DND-41 (cell line): ENCODE measurements around the gene FAM222B.
A peak's percentile ranks its signal among the peaks of the same experiment; 100 is the strongest.

Experiments
- ATAC-seq: fragments of 200-7000 bp; cut with Tn5 transposase; 3 replicates; pipeline ENCODE4 v1.9.1; 2021; ENCODE audit warnings: low read depth; ENCODE audit not compliant: insufficient read depth
- DNase-seq: peaks from one replicate; pipeline ENCODE4 v3.0.0-alpha.2; 2020
- H2AFZ ChIP-seq: 2 replicates; pipeline ENCODE4 v1.6.0; 2012; ENCODE audit warnings: low read depth, low read length
- H3K27ac ChIP-seq: 2 replicates; pipeline ENCODE4 v1.5.1; 2012; ENCODE audit warnings: low read length, inconsistent platforms
- H3K27me3 ChIP-seq: fragments of 200-600 bp; sonication (generic); 2 replicates; pipeline ENCODE4 v1.6.0; 2012; ENCODE audit warnings: low read length, mild to moderate bottlenecking, inconsistent platforms; ENCODE audit not compliant: insufficient read depth, poor library complexity
- H3K36me3 ChIP-seq: 2 replicates; pipeline ENCODE4 v1.5.1; 2012; ENCODE audit warnings: low read length, inconsistent platforms; ENCODE audit not compliant: insufficient read depth
- H3K4me1 ChIP-seq: 2 replicates; pipeline ENCODE4 v1.5.1; 2012; ENCODE audit warnings: mild to moderate bottlenecking, low read length; ENCODE audit not compliant: insufficient read depth
- H3K4me2 ChIP-seq: 2 replicates; pipeline ENCODE4 v1.6.0; 2012; ENCODE audit warnings: mild to moderate bottlenecking, moderate library complexity, low read length, inconsistent platforms; ENCODE audit not compliant: insufficient read depth
- H3K4me3 ChIP-seq, 2 experiments: fragments of 200-600 bp in 1 of 2; shearing (Covaris generic) in 1 of 2; 2 replicates each; pipeline ENCODE4 v1.5.1; 2012 to 2016; ENCODE audit warnings: inconsistent platforms in 2 of 2, low read length in 2 of 2, mild to moderate bottlenecking in 2 of 2, low read depth in 1 of 2, moderate library complexity in 1 of 2
- H3K79me2 ChIP-seq: 2 replicates; pipeline ENCODE4 v1.6.0; 2012; ENCODE audit warnings: low read length, inconsistent platforms; ENCODE audit not compliant: insufficient read depth
- H3K9ac ChIP-seq: 2 replicates; pipeline ENCODE4 v1.6.0; 2012; ENCODE audit warnings: low read depth, mild to moderate bottlenecking, inconsistent platforms, low read length, moderate library complexity
- H3K9me3 ChIP-seq: 2 replicates; pipeline ENCODE4 v1.5.1; 2012; ENCODE audit warnings: low read length, moderate library complexity, mild to moderate bottlenecking, inconsistent platforms; ENCODE audit not compliant: insufficient read depth, severe bottlenecking
- H4K20me1 ChIP-seq: 2 replicates; pipeline ENCODE4 v1.6.0; 2012; ENCODE audit warnings: low read length; ENCODE audit not compliant: insufficient read depth
- CTCF ChIP-seq: IDR thresholded peaks from 2 replicates; pipeline ENCODE4 v1.5.1; 2012; ENCODE audit warnings: borderline replicate concordance, low read length, moderate library complexity, mild to moderate bottlenecking; ENCODE audit not compliant: poor library complexity, severe bottlenecking; ENCODE audit errors: extremely low read depth
- EZH2 ChIP-seq: IDR thresholded peaks from 3 replicates; pipeline ENCODE4 v1.6.1; 2012; ENCODE audit warnings: borderline replicate concordance, low read depth, mild to moderate bottlenecking, moderate library complexity, low read length, inconsistent platforms; ENCODE audit not compliant: severe bottlenecking

FAM222B gene

DNA sequence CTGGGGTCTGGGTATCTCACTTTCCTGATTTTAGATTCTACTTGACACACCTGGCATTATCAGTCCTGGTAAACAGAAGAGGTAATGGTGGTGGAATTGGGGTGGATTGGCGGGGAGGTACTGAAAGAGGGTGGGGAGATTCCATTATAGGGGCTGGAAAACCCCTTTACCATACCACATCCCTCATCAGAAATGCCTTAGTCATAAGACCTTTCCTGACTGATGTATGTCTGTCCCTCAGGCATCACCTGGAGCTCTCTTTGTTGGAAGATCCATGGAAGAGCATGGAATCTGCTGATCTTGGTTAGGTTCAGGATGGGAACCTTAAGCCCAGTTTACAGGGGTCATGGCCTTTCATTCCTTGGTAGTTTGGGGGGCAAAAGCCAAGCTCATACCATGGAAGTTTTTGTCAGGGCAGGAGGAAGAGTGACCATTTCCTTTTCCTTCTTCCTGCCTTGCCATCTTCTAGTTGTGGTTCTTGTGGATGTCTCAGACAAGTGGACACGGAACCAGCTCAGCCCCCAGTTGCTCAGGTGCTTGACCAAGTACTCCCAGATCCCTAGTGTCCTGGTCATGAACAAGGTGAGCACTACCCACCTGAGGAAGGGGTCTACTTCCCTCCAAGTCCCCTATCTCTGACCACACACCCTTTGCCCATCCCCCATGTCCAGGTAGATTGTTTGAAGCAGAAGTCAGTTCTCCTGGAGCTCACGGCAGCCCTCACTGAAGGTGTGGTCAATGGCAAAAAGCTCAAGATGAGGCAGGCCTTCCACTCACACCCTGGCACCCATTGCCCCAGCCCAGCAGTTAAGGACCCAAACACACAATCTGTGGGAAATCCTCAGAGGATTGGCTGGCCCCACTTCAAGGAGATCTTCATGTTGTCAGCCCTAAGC is 15.6 kb upstream of the FAM222B start:
- H3K4me3 ChIP-seq, result no peak overlapping the region
- no peak overlapping the region for H3K4me2 ChIP-seq
- peaks cover 21% of the 10 kb centered on the region for H3K4me1 ChIP-seq
- no peak for ATAC-seq
- no peak overlapping the region for H3K9ac ChIP-seq
- peaks cover 35% of the 10 kb centered on the region for H3K36me3 ChIP-seq
- H3K27me3 ChIP-seq, result no peaks in the 10 kb centered on the region
- no peak overlapping the region for H3K27ac ChIP-seq
- TF ChIP-seq CTCF, result no peak
- no peak overlapping the region for H2AFZ ChIP-seq
- H4K20me1 ChIP-seq, result no peaks in the 10 kb centered on the region
- no peak for DNase-seq
- H3K79me2 ChIP-seq, result peaks cover 15% of the 10 kb centered on the region
- no peaks in the 10 kb centered on the region for H3K9me3 ChIP-seq

GRCh38 chr17:28856028-28856574 is 13.5 kb upstream of the FAM222B start:
- H3K4me2 ChIP-seq, result peak overlapping the region; percentile 78
- H3K4me1 ChIP-seq, result peaks cover 21% of the 10 kb centered on the region
- DNase-seq (no peak), ATAC-seq (no peak)
- no peak overlapping the region for H3K27ac ChIP-seq
- peaks cover 31% of the 10 kb centered on the region for H3K36me3 ChIP-seq
- TF ChIP-seq EZH2, result no peak
- no peak for TF ChIP-seq CTCF
- no peaks in the 10 kb centered on the region for H3K27me3 ChIP-seq
- H3K79me2 ChIP-seq, result peaks cover 15% of the 10 kb centered on the region
- no peaks in the 10 kb centered on the region for H4K20me1 ChIP-seq
- no peak overlapping the region for H2AFZ ChIP-seq
- H3K4me3 ChIP-seq, result peak overlapping the region in 1 of 2 experiments; percentile 82; a peak in 1 of 4 replicates
- H3K9me3 ChIP-seq, result no peaks in the 10 kb centered on the region
- H3K9ac ChIP-seq, result no peak overlapping the region; the same call in 1 of the 2 replicates

GRCh38 chr17:28855336-28855679 is 12.7 kb upstream of the FAM222B start:
- Histone ChIP-seq H3K9ac (peak overlapping the region; percentile 70), H3K27ac (peak overlapping the region; percentile 74), H3K4me3 (peak overlapping the region; percentile 78 to 82), H3K4me1 (peaks cover 21% of the 10 kb centered on the region), H4K20me1 (no peaks in the 10 kb centered on the region), H3K27me3 (no peaks in the 10 kb centered on the region), H3K9me3 (no peaks in the 10 kb centered on the region), H2AFZ (peak overlapping the region; percentile 92), H3K4me2 (peak overlapping the region; percentile 78), H3K36me3 (peaks cover 26% of the 10 kb centered on the region), H3K79me2 (peaks cover 15% of the 10 kb centered on the region)
- DNase-seq (no peak), ATAC-seq (no peak)
- TF ChIP-seq CTCF, result no peak
